HG03066 (cell line): Measurements from ENCODE around the gene GEMIN5.

Source experiments
- ATAC-seq: cut with Tn5 transposase; IDR thresholded peaks from one replicate; pipeline ENCODE4 v1.9.1; 2021; ENCODE audit warnings: low read depth; ENCODE audit not compliant: unreplicated experiment

The GEMIN5 gene

DNA sequence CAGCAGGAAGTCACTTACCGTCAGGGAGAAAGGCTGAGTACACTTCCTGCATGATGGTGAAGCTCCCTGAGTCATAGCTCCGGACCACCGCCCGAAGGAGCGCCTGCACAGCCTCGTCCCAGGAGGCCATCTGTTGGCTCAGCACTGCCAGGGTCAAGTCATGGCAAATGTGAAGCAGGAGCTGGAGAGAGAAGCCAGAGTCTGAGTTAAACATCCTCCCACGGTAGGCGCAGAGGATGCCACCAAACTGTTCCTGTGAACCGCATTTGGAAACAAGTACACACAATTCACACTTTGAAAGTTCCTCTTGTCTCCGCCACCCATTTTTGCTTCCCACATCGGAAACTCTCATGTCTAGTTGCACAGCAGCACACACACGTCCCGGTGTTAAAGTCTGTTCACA is 45.6 kb downstream of the GEMIN5 start:
- ATAC-seq = no peak

DNA sequence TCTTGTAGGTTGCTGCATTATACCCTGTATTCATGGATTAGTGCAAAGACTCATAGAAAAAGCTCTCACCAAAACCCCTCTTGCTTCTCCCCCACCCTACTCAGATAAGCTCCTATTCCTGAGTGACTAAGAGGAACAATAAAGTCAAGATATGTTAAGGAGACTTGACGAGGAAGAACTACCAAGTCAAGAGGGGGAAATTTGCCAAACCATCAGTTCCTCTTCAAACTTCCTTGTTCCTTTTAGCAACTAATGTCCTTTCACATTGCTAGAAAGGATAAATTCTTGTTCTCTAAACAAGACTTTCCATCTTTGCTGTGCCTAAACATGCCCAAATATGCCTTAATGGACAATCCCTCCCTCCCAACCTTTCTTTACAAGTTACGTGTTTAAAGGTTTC is 52.6 kb downstream of the GEMIN5 start:
- no peak for ATAC-seq

DNA sequence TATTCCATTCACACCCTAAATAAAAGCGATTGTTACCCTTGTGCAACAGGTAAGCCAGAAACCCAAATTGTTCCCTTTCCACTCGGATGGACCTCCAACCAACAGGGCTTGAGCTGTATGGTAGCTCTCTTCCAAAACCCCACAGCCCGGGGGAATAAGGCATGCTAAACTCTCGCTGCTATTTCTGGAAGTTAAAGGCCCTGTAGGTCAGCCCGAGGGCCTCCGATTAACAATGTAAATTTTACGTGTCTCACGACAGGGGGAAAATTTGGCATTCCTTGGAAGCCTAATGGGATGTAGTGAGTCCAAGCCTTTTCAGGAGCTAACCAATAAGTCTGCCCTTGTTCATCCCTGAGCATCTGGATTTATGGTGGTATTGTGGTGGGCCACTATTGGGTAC is 53.6 kb downstream of the GEMIN5 start:
- no peak for ATAC-seq

DNA sequence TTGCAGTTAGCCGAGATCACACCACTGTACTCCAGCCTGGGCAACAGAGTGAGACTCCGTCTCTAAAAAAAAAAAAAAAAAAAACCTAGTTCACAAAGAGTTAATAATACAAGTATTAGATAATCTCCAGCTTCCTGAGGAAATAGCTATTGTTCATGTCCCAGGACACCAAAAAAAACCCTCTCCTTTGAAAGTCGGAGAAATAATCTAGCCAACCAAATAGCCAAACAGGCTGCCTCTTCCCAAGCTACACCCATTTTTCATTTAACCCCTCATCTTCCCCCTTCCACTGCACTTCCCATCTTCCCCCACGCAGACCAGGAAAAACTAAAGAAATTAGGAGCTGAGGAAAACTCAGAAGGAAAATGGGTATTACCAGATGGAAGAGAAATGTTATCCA is 56.0 kb downstream of the GEMIN5 start:
- ATAC-seq = no peak

DNA sequence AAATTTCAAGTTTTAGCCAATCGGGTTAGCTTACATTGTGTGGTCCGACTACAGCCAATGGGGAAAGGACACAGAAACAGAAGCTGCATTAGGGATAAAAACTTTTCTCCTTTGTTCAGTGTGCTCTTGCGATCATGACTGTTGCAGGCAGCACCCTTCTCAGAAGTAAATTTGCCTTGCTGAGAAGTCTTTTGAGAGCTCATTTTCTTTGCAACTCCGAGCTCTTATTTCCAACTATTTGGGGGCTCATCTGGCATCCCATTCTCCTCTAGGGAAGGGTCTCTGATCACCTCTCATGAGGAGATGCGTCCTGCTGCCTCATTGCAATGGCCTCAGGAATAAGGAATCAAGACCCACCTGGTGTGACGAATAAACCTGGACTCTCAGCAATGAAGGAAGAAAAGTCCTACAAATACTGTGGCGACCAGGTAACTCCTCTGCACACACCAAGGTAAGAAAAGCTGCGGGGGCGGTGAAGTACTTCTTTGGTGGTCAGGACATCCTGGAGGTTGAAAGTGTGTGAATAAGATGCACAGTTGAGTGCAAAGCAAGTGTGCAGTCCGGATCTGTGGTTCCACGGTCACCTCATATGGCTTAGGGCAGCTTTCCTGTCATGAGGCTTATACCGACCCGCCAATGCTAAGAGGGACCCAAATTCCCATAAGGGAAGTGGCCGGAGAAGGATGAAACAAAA is 59.2 kb downstream of the GEMIN5 start:
- no peak for ATAC-seq

DNA sequence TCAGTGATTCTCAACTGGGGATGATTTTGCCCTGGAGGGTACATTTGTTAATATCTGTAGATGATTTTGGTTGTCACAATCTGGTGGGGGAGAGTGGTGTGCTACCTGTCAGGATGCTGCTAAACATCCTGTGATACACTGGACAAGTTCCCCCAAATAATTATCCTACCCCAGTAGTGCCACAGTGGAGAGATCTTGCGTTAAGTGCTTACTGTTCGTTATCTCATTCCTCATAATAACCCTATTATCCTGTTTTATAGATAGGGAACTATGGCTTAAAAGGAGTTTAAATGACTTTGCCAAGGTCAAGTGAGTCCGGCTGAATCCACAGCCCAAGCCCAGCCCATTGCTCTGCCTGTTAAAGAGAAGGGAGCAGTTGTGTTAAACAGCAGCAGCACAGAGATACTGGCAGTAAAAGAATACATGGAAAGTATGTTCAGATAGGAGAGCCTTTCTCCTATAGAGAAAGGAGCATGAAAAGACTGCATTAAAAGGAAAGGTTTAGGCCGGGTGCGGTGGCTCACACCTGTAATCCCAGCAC is 64.2 kb downstream of the GEMIN5 start:
- ATAC-seq = no peak

DNA sequence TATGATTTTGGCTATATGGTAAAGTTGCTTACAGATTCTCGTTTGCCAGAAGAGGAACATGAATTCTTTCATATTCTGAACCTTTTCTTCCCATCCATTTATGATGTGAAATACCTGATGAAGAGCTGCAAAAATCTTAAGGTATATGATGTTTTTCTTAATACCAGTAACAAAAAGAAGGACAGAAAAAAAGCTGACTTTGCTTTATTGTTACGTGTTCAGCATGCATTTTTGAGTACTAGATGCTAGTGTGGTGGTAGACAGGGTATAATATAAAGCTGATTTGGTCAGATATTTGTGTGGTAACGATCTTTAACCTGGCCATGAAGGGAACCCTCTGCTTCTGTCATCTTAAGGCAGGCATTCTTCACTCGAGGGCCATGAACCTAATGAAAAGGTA is 66.3 kb downstream of the GEMIN5 start:
- ATAC-seq = no peak

DNA sequence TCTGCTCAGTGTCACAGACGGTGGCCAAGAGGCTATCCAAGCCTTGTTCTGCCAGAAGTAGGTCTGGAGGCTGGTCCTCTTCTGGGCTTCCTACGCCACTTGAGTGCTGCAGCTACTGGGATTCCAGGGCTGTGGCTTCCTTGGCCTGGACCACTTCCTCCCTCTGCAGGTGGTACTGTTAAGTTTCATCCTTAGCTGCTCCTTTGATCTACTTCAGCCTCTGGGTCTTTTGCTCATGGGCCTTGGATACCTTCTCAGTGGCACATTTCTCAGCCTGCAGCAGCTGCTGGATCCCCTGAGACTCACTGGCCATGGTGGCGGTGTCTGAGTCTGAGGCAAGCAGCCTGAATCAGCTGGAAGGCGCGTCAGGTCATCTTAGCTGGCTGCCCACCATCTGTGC is 69.3 kb downstream of the GEMIN5 start:
- ATAC-seq = no peak

DNA sequence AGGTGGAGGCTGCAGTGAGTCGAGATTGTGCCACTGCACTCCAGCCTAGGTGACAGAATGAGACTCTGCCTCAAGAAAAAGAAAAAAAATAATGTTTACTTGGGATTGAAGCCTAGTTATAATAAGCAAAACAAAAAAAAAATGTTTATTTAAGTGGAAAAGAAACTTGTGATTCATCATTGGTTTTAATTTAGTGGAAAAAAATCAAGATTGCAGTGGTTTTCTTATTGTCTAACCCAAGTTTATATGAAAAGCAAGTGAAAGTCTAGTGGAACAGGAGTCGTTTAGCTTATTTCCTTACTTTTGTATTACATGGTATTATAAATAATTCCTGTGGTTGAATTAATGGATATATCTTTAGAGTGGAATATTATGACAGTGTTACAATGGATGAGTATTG is 71.2 kb downstream of the GEMIN5 start:
- no peak for ATAC-seq

DNA sequence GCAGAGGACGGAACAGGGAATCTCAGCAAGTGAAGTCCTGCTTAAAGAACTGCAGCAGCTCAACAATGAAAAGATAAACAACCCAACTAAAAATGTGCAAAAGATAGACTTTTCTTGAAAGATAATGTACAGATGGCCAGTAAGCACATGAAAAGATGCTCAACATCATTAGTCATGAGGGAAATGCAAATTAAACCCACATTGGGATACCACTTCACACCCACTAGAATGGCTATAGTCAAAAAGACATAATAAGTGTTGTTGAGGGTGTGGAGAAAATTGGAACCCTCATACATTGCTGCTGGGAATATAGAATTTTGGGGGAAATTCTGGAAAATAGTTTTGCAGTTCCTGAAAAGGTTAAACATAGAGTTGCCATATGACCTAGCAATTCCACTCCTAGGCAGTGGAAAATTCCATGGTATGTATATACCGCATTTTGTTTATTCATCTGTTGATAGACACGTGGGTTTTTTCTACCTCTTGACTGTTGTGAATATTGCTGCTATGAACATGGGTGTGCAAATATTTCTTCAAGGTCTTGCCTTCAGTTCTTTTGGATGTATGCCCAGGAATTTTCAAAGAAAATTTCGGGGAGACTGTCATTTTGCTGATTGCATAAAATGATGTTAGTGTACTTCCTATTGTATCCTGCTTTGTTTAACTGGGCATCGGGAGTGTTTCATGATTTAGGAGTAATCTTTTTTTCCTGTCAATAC is 72.4 kb downstream of the GEMIN5 start:
- no peak for ATAC-seq

DNA sequence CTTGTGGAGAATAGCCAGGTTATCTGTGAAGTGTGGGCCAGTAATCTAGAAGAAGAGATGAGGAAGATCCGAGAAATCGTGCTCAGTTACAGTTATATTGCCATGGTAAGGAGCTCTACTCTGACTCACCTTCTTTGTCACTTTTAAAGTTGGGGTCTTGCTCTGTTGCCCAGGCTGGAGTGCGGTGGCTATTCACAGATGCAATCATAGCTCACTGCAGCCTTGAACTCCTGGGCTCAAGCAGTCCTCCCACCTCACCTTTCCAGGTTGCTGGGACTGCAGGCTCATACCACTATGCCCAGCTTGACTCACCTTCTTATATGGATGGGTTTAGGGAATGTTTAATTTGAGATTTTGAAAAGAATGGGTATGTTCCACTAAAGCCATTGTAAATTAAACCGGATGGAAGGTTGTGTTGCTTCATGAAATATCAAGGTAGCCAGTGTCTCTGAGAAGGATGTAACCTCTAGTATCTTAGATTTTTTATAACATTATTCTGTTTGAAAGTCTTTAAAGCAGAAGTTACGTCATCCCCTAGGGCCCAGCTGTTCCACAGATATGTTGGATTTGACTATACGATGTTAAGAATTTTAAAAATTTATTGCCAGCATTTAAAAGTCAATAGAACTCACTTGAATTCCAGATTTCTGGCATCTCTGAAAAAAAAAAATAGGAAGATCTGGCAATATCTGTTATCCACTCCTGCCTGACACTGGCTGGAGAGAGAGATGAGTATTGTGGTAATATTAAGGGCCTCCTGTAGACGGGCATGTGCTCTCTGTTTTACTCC is 74.5 kb downstream of the GEMIN5 start:
- no peak for ATAC-seq

DNA sequence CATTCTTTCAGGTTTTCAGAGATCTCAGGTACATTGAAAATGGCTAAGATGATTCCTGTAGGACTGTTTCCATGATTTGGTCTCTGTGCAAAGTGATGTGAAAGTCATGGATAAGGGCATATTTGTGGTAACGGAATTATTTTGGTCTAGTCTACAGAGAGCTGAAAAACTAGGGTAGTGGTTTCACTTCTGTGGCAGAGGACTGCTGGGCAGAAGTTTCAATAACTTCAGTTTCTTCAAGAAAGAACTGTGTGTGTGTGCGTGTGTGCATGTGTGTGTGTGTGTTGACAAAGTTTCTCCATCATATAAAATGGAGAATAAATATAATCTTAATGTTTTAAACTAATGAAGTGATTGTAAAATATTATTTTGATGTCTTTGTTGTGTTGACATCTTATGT is 75.2 kb downstream of the GEMIN5 start:
- ATAC-seq = no peak

DNA sequence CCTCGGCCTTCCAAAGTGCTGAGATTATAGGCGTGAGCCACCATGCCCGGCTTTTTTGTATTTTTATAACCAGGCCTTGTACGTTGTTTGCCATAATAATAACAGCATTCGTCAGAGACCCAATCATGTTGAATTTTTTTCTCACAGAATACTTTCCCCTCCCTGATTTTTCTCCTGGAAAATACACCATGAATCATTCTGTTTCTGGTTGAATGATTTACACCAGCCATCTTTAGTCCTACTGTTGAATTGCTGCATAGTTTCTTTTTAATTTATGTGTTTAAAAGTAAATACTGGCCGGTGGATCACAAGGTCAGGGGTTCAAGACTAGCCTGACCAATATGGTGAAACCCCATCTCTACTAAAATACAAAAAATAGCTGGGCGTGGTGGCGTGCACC is 76.1 kb downstream of the GEMIN5 start:
- ATAC-seq = no peak

DNA sequence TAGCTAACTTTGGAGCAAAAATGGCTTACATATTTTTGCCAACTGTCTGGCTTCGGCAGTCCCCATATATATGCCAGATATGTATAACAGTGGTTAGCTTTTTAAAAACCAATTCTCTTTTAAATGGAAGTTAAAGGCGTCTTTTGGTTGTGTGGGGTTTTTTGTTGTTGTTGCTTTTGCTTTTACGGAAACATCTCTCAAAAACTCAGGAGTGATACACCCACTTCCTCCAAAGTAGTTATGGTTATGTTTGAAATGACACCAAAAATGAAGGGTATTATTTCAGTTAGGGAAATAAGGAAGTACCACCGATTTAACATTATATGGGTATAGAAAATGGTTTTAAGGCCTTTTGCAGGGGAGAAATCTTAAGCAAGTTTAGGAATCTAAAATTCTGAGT is 77.2 kb downstream of the GEMIN5 start:
- ATAC-seq = no peak

DNA sequence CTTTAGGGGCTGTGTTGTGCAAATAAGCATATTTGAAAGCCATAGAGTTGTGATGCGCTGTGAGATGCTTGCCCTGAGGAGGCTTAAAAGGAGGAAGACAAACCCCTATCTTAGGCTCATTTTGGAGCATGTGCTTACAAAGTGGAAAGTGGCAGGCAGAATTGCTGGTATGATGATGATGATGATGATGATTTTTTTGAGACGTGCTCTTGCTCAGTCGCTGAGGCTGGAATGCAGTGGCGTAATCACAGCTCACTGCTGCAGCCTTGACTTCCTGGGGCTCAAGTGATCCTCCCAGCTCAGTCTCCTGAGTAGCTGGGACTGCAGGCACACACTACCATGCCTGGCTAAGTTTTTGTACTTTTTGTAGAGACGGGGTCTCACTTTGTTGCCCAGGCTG is 77.9 kb downstream of the GEMIN5 start:
- ATAC-seq = no peak

DNA sequence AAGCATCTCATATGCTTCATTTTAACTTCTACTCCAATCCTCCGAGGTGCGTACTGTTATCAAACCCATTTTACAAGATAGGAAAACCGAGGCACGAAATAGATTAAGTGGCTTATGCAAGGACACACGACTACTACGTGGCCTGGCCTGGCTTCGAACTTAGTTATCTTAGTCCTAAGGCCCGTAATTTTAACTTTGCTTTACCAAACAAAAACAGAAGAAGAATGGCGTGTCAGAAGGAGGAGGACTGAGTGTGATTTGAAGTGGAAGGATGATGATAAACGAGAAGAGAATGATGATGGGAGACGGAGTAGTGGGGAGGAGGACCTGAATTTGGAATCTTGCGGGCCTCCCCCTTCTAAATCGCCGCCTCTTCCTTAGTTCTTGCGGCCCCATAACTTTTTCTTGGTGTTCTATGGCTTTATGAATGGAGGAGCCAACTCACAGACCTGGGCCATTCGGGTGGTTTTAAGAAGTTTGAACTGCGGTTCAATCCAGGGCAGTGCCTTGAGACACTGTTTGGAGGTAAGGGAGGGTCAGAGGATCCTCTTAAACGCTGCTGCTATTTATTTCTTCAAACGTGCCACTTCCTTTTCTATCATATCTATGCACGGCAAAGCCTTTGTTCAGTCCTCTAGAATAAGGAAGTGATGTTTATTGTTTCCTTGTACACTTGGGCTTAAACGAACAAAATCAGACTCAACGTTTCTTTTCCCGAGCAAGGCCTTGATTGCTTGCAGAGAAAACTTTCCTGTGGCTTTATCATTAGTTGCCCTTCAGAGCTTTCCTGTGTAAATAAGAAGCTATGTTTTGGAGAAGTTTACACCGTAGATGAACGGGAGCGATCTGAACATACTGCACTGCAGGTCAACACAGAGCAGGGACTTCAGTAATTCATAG is 78.8 kb downstream of the GEMIN5 start:
- no peak for ATAC-seq

DNA sequence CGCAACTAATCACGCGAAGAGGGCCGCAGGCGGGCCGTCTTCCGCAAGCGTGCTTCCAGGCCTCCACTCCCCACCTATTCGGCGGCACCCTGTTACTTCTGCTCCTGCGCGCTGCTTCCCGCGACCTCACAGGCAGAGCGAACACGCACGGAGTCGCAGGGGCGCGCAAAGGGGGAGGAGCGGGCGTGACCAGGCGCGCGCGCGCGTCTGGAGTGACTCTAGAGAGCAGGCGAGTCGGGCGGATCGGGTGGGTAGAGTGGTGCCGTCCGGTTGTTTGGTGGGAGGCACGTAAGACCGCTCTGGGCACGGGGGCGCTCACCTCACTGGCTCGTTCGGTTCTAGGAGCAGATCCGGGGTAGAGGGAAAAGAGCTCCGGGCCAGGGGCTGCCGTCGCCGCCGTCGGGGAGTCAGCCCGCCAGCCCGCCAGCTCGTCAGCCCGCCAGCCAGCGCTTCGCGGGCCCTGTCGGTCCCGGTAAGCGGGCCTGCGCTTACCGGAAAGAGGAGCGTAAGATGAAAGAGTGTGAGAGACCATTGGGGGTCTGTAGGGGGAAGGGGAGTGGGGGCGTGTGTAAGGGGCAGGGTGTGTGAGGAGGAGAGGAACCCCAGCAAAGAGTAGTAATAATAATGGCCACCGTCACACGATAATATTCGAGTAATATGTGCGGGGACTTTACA is 79.6 kb downstream of the GEMIN5 start, which contains the start of gene CNOT8:
TSS of gene CNOT8 (plus strand) at position 331 of the 675 bp plus-strand sequence. CDS start 4,652 bp downstream, outside the sequence.
- ATAC-seq = peak; percentile 71

DNA sequence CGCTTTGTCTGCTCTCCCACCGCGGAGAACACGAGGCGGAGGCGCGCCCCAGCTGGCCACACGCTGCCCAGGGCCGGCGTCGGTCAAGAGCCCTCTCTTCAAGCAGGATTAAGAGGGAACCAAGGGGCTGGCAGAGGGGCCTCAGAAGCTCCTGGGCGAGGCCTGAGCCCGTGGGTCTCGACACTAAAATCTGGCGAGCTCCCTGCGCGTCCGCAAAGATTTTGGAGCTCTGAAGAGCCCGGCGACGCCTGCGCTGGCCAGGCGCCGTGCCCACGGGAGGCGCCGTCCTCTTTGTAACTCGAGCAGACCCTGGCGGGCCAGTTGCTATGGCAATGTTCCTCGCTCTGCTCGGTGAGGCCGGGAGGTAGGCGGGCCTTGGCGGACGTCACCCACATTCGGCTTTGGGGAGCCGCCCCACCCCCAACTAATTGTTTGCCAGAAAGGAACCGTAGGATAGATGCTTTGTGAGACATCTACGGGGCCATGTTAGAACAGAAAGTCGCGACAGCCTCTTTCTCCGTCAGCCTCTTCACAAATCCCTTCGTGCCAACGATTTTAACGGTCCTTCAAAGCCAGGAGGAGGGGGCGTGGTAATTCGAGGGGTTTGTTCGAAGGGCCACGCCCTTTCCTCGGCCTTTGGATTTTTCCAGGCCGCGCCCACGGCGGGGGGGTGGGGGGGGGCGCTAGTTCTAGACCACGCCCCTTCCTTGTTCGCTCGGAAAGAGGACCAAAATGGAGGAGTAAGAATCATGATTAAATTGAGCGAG is 80.3 kb downstream of the GEMIN5 start:
- ATAC-seq = peak; percentile 58

DNA sequence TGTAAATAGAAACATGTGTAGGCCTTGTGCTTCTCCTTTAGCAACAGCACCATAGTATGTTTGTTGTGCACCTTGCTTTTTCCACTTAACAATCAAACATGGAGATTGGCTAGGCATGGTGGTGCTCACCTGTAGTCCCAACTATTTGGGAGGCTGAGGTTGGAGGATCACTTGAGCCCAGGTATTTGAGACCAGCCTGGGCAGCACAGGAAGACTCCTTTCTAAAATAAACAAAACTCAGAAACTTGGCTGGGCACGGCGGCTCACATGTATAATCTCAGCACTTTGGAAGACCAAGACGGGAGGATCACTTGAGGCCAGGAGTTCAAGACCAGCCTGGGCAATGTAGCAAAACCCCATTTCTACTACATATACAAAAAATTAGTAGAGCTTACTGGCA is 86.7 kb downstream of the GEMIN5 start:
- no peak for ATAC-seq
